T-helper 1 cell treated with Interleukin-12 subunit alpha and Interleukin-12 subunit beta and Interleukin-4 antibody, amounts not matched to agents 30 ng/mL and 1 ng/mL, for 36 hours (primary cell): Measurements from ENCODE around the gene IRAK3. TPM values are rescaled to one million over a fixed set of nuclear protein-coding genes. Genes with fewer than 3 reads are reported as not detected.
"Not testable (repeated sequence)": the region's sequence is repeated elsewhere in the genome, so short reads cannot be mapped to it uniquely, and the experiment has no call there.

Experiments used
- intact Hi-C: fragments of 100-400 bp; cut with micrococcal nuclease; formaldehyde crosslinking; loops from one replicate; pipeline ENCODE4 v1.15.1; 2024
- total RNA-seq: library from RNA; stranded (reverse); gene quantifications from 2 replicates; pipeline ENCODE4 v1.2.3, GENCODE V29; 2022

The IRAK3 gene
- total RNA-seq, 1 donor from 2014 or later = 4.8 TPM

GRCh38 chr12:66203820-66204219, 14.8 kb downstream of the IRAK3 start:
- intact Hi-C loops = loop anchor here (1.0 to 2.0 kb wide), 2 partner anchors 15 to 35 kb away; partner anchors contain the start of genes IRAK3 and TMBIM4

GRCh38 chr12:66206141-66206540, 17.1 kb downstream of the IRAK3 start:
- intact Hi-C loops = no loop called here

GRCh38 chr12:66210840-66211239, 21.8 kb downstream of the IRAK3 start:
- intact Hi-C loops = no loop called here

GRCh38 chr12:66211573-66211972, 22.6 kb downstream of the IRAK3 start:
- intact Hi-C loops = not testable (repeated sequence)

GRCh38 chr12:66213011-66213410, 24.0 kb downstream of the IRAK3 start:
- intact Hi-C loops = not testable (repeated sequence)

- intact Hi-C loops = no loop called here
Measured at GRCh38 chr12:66217342-66217917, 28.4 kb downstream of the IRAK3 start.

GRCh38 chr12:66228462-66228861, 39.4 kb downstream of the IRAK3 start:
- intact Hi-C loops = no loop called here

- intact Hi-C loops = no loop called here
Measured at GRCh38 chr12:66232263-66232662, 43.2 kb downstream of the IRAK3 start.

GRCh38 chr12:66234037-66234693, 45.2 kb downstream of the IRAK3 start:
- intact Hi-C loops = loop anchor here (2.0 kb wide), 3 partner anchors 35 to 103 kb away; partner anchors contain the start of gene LLPH

GRCh38 chr12:66234773-66235625, 46.0 kb downstream of the IRAK3 start:
- intact Hi-C loops = loop anchor here (1.0 to 5.0 kb wide), 5 partner anchors 34 to 104 kb away; partner anchors contain the start of genes IRAK3, LLPH and TMBIM4

GRCh38 chr12:66235626-66236281, 46.7 kb downstream of the IRAK3 start:
- intact Hi-C loops = loop anchor here (1.0 to 5.0 kb wide), 6 partner anchors 33 to 105 kb away; partner anchors contain the start of genes HELB, IRAK3, LLPH and TMBIM4

GRCh38 chr12:66236282-66236675, 47.3 kb downstream of the IRAK3 start:
- intact Hi-C loops = loop anchor here (2.0 to 5.0 kb wide), 2 partner anchors 49 to 67 kb away; partner anchors contain the start of genes HELB and IRAK3

GRCh38 chr12:66236969-66237368, 48.0 kb downstream of the IRAK3 start:
- intact Hi-C loops = loop anchor here (2.0 to 5.0 kb wide), 2 partner anchors 50 to 66 kb away; partner anchors contain the start of genes HELB and IRAK3

GRCh38 chr12:66237505-66238175, 48.6 kb downstream of the IRAK3 start:
- intact Hi-C loops = loop anchor here (2.0 to 5.0 kb wide), 2 partner anchors 50 to 65 kb away; partner anchors contain the start of genes HELB and IRAK3

GRCh38 chr12:66239295-66239694, 50.3 kb downstream of the IRAK3 start:
- intact Hi-C loops = loop anchor here (5.0 kb wide), 1 partner anchor 52 kb away; the partner anchor contains the start of gene IRAK3

GRCh38 chr12:66240096-66240820, 51.2 kb downstream of the IRAK3 start:
- intact Hi-C loops = no loop called here

- intact Hi-C loops = no loop called here
Measured at GRCh38 chr12:66241061-66242043, 52.3 kb downstream of the IRAK3 start.

- intact Hi-C loops = no loop called here
Measured at GRCh38 chr12:66242311-66242710, 53.3 kb downstream of the IRAK3 start.
